PC-3 (cell line): Measurements from ENCODE around the gene PIH1D1.

ENCODE experiments used
- EZH2 ChIP-seq: fragments of 300-600 bp; sonication (generic); IDR thresholded peaks from one replicate; pipeline ENCODE4 v1.6.1; 2017; ENCODE audit warnings: antibody characterized with exemption, mild to moderate bottlenecking, low read length; ENCODE audit not compliant: unreplicated experiment
- TF ChIP-seq, protein P1 (sequence below): fragments of 300-600 bp; sonication (generic); conservative IDR thresholded peaks from 2 replicates; pipeline ENCODE4 v1.5.1; 2017; ENCODE audit warnings: antibody characterized with exemption, low read depth, mild to moderate bottlenecking, low read length

DNA sequence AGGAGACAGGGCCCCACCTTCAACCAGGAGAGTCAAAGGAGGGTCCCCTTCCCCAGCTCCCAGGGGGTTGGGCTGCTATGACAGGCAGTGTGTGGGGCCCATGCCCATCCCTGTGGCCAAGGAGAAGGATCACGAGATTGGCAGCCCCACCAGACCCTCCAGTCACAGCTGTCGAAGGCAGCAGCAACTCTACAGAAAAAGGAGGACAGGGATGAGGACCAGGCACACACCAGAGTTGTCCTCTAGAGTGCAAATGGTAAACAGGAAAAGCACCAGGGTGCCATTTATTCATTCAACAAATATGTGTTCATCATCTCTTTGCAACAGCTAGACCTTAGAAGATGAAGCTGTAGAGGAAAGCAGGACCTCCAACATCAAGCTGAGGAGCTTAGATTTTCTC lies 32.4 kb downstream of the PIH1D1 start:
- TF ChIP-seq, protein P1, sequence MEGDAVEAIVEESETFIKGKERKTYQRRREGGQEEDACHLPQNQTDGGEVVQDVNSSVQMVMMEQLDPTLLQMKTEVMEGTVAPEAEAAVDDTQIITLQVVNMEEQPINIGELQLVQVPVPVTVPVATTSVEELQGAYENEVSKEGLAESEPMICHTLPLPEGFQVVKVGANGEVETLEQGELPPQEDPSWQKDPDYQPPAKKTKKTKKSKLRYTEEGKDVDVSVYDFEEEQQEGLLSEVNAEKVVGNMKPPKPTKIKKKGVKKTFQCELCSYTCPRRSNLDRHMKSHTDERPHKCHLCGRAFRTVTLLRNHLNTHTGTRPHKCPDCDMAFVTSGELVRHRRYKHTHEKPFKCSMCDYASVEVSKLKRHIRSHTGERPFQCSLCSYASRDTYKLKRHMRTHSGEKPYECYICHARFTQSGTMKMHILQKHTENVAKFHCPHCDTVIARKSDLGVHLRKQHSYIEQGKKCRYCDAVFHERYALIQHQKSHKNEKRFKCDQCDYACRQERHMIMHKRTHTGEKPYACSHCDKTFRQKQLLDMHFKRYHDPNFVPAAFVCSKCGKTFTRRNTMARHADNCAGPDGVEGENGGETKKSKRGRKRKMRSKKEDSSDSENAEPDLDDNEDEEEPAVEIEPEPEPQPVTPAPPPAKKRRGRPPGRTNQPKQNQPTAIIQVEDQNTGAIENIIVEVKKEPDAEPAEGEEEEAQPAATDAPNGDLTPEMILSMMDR: no peak
- TF ChIP-seq EZH2: no peak
